Natural killer cell (primary cell): ENCODE data around the gene SLC25A21. TPM values are rescaled to one million over a fixed set of nuclear protein-coding genes. Genes with fewer than 3 reads are reported as not detected.

ENCODE experiments used
- ATAC-seq, 3 donors: fragments of 150-1000 bp in 2 of 3; fragments of 200-7000 bp in 1 of 3; cut with Tn5 transposase; 1 replicate in 1 of 3; 2 replicates in 2 of 3; pipeline ENCODE4 v1.10.0; 2021; ENCODE audit warnings: mild to moderate bottlenecking in 2 of 3, moderate library complexity in 2 of 3
- DNase-seq, 2 donors: peaks; one replicate each; pipeline versions ENCODE4 v3.0.0 to v3.0.0-alpha.2; 2013 to 2021; ENCODE audit warnings: mixed read lengths in 1 of 2
- H3K27ac ChIP-seq: one replicate; pipeline ENCODE4 v1.5.1; 2013; ENCODE audit warnings: mild to moderate bottlenecking, low read length
- H3K27me3 ChIP-seq: one replicate; pipeline ENCODE4 v1.6.1; 2013; ENCODE audit warnings: low read length; ENCODE audit not compliant: control insufficient read depth, insufficient read depth
- H3K36me3 ChIP-seq: one replicate; pipeline ENCODE4 v1.6.1; 2013; ENCODE audit warnings: low read length; ENCODE audit not compliant: control insufficient read depth, insufficient read depth
- H3K4me1 ChIP-seq: one replicate; pipeline ENCODE4 v1.6.1; 2013; ENCODE audit warnings: low read length; ENCODE audit not compliant: control insufficient read depth, insufficient read depth
- H3K4me3 ChIP-seq: one replicate; pipeline ENCODE4 v1.5.1; 2013; ENCODE audit warnings: low read length
- H3K9me3 ChIP-seq: one replicate; pipeline ENCODE4 v1.6.1; 2013; ENCODE audit warnings: low read length; ENCODE audit not compliant: control insufficient read depth, insufficient read depth
- H3K27ac Mint-ChIP-seq, 2 donors: one replicate each; pipeline ENCODE4 v1.8.0; 2022; ENCODE audit warnings: mild to moderate bottlenecking in 2 of 2, mixed read lengths in 2 of 2, moderate library complexity in 1 of 2
- H3K27me3 Mint-ChIP-seq, 2 donors: one replicate each; pipeline ENCODE4 v1.8.0; 2022; ENCODE audit warnings: low read depth in 2 of 2, mixed read lengths in 2 of 2
- H3K36me3 Mint-ChIP-seq: one replicate; pipeline ENCODE4 v1.8.0; 2022; ENCODE audit warnings: mixed read lengths
- H3K4me1 Mint-ChIP-seq, 2 donors: one replicate each; pipeline ENCODE4 v1.8.0; 2022; ENCODE audit warnings: mixed read lengths in 2 of 2
- H3K4me3 Mint-ChIP-seq: one replicate; pipeline ENCODE4 v1.8.0; 2022; ENCODE audit warnings: mild to moderate bottlenecking, moderate library complexity, mixed read lengths
- H3K9me3 Mint-ChIP-seq, 2 donors: one replicate each; pipeline ENCODE4 v1.8.0; 2022; ENCODE audit warnings: mixed read lengths in 2 of 2
- WGBS: methylation state at CpG from one replicate; pipeline ENCODE4 v1.1.7; 2013; ENCODE audit warnings: missing lambda C conversion rate; ENCODE audit not compliant: insufficient coverage; 5-methylcytosine and 5-hydroxymethylcytosine counted together
- intact Hi-C: fragments of 100-400 bp; cut with micrococcal nuclease; formaldehyde crosslinking; loops from one replicate; pipeline ENCODE4 v1.14.2; 2022
- total RNA-seq, 4 donors: library from RNA; stranded (reverse); fragments of 120-200 nt in 1 of 4; gene quantifications; one replicate each; pipeline versions ENCODE4 v1.2.3 to v1.2.4, GENCODE V29; 2013 to 2022
- TF ChIP-seq, protein P1 (sequence below): fragments of 200-600 bp; IDR thresholded peaks from one replicate; pipeline ENCODE4 v1.8.0; 2022; ENCODE audit warnings: antibody characterized with exemption

Gene SLC25A21
- total RNA-seq, 3 donors from 2014 or later (not counting 1 experiment from before 2014, with no cell fraction given): not detected

DNA sequence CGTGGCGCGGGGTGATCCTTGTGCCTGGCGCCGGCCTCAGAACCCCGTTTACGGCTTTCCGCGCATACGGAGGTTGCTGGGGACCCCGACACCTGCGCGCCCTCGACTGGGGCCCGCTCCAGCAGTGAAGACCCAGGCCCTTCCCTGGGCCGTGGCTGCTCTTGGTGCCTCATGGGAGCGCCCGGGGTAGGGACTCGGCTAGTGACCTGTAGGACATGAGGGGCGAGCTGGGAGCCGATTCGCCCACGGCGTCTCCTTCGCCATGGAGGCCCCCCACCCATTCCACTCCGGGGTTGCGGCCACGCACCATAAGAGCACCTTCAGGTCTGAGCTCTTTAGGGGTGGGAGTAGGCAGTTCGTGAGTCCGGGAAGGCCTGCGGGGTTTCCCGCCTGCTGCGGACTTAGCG lies 525.0 kb downstream of the SLC25A21 start:
- Histone ChIP-seq H3K36me3 (no peaks in the 10 kb centered on the region), H3K27ac (no peak overlapping the region), H3K4me1 (no peaks in the 10 kb centered on the region), H3K27me3 (peaks cover 29% of the 10 kb centered on the region), H3K4me3 (no peak overlapping the region), H3K9me3 (peaks cover 6% of the 10 kb centered on the region)
- Mint-ChIP-seq H3K27ac (no peak overlapping the region), H3K36me3 (no peaks in the 10 kb centered on the region), H3K4me3 (no peak overlapping the region), H3K9me3 (peaks cover 0 to 4% of the 10 kb centered on the region in 2 donors), H3K27me3 (peaks cover 21 to 44% of the 10 kb centered on the region in 2 donors), H3K4me1 (no peaks in the 10 kb centered on the region)
- DNase-seq (no peak), ATAC-seq (no peak)
- TF ChIP-seq, protein P1, sequence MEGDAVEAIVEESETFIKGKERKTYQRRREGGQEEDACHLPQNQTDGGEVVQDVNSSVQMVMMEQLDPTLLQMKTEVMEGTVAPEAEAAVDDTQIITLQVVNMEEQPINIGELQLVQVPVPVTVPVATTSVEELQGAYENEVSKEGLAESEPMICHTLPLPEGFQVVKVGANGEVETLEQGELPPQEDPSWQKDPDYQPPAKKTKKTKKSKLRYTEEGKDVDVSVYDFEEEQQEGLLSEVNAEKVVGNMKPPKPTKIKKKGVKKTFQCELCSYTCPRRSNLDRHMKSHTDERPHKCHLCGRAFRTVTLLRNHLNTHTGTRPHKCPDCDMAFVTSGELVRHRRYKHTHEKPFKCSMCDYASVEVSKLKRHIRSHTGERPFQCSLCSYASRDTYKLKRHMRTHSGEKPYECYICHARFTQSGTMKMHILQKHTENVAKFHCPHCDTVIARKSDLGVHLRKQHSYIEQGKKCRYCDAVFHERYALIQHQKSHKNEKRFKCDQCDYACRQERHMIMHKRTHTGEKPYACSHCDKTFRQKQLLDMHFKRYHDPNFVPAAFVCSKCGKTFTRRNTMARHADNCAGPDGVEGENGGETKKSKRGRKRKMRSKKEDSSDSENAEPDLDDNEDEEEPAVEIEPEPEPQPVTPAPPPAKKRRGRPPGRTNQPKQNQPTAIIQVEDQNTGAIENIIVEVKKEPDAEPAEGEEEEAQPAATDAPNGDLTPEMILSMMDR: no peak
- intact Hi-C loops: no loop called here
- WGBS: 8% methylated on average over 34 of the region's 34 CpGs

DNA sequence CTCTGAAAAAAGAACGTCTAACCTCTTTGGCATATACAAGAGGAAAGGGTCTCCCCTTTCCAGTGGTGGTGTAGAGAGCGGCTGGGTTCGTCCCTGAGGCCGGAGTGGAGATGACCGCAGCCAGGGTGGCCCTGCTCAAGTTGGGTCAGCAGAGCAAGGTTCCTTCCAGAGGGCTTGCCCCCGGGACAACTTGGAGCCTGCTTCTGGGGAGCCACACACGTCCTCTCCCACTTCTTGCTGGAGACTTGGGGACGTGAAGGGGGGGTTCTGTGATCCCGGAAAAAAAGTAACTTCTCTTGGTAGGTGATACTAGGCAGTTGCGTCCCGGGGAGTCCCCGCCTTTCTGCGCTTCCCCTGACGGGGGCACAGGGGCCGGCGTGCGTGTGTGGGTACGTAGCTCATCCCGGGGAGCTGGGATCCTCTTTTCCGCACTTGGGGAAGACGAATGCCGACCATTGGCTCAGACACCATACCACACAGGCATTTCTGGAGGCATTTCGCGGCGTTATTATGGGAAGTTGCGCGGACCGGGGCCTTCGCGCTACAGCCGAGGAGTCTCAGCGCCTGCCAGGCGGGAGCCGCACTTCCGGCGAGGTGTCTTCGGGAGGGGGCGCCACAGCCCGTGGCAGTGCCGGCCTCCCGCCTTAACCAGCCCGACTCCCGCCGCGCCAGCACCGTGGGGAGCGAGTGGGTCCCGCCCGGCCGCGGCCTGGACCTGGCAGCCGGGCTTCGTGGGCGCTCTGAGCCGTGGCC lies 525.6 kb downstream of the SLC25A21 start:
- no peaks in the 10 kb centered on the region for H3K36me3 ChIP-seq
- TF ChIP-seq, protein P1: no peak
- Mint-ChIP-seq H3K27ac (no peak overlapping the region), H3K4me3 (no peak overlapping the region), H3K36me3 (no peaks in the 10 kb centered on the region), H3K4me1 (no peaks in the 10 kb centered on the region), H3K27me3 (peaks cover 21 to 43% of the 10 kb centered on the region in 2 donors), H3K9me3 (peaks cover 0 to 4% of the 10 kb centered on the region in 2 donors)
- no peak for DNase-seq
- H3K27me3 ChIP-seq: peaks cover 29% of the 10 kb centered on the region
- WGBS: 8% methylated on average over 55 of the region's 55 CpGs
- H3K4me3 ChIP-seq: no peak overlapping the region
- ATAC-seq: no peak
- H3K27ac ChIP-seq: no peak overlapping the region
- peaks cover 6% of the 10 kb centered on the region for H3K9me3 ChIP-seq
- intact Hi-C loops: no loop called here
- no peaks in the 10 kb centered on the region for H3K4me1 ChIP-seq

DNA sequence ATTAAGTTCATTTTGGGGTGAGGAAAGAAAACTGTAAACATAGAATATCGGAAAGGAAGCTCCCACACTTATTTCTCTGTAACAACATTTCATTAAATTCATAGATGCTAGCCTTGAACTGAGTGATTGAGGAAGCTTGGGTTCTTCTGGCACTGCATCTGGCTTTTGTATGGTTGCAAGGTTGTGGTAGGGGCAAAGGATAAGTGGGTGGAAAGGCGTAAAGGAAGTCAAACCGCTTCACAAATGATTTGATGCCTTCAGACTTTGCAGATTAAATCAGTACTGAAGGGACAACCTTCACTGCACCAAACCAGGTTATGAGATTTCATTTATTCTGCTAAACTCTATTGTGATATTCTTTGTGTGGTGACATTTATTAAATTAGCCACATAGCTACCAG lies 538.8 kb downstream of the SLC25A21 start:
- TF ChIP-seq, protein P1: no peak
- Histone ChIP-seq H3K4me1 (no peaks in the 10 kb centered on the region), H3K4me3 (no peak overlapping the region), H3K27ac (no peak overlapping the region), H3K9me3 (no peaks in the 10 kb centered on the region), H3K36me3 (no peaks in the 10 kb centered on the region), H3K27me3 (no peaks in the 10 kb centered on the region)
- no peaks in the 10 kb centered on the region for H3K36me3 Mint-ChIP-seq
- intact Hi-C loops: no loop called here
- H3K4me1 Mint-ChIP-seq: no peaks in the 10 kb centered on the region
- 83% methylated on average over 2 of the region's 3 CpGs for WGBS
- ATAC-seq: no peak
- no peak overlapping the region for H3K4me3 Mint-ChIP-seq
- no peaks in the 10 kb centered on the region for H3K27me3 Mint-ChIP-seq
- peaks cover 0 to 4% of the 10 kb centered on the region in 2 donors for H3K9me3 Mint-ChIP-seq
- no peak for DNase-seq
- no peak overlapping the region for H3K27ac Mint-ChIP-seq

Other genes starting within 250 kb of the SLC25A21 start
- not detected for gene MIPOL1, start 25.3 kb upstream of the SLC25A21 start, total RNA-seq